K562 (cell line): ENCODE results near the gene SCGB1D1. TPM values are rescaled to one million over a fixed set of nuclear protein-coding genes. Genes with fewer than 3 reads are reported as not detected.

Experiments
- ATAC-seq: fragments of 200-7000 bp; cut with Tn5 transposase; 3 replicates; pipeline ENCODE4 v1.9.1; 2020; ENCODE audit warnings: moderate library complexity
- BruUV-seq: library from RNA; stranded (reverse); fragments of 400-500 nt; replicated peaks from 2 replicates; lab custom pipeline; 2021; lab: Mats Ljungman, UMichigan
- CTCF ChIA-PET: fragments of 300-600 bp; formaldehyde crosslinking; extraction: SDS; loops from one replicate; lab custom pipeline; 2021; ENCODE audit warnings: low intra/inter-chr PET ratio; lab: Yijun Ruan, JAX
- POLR2A ChIA-PET: fragments of 300-600, 350-650 bp; sonication (Branson Sonifier 250); formaldehyde crosslinking; extraction: SDS; loops from one replicate; lab custom pipeline; 2021; ENCODE audit warnings: antibody characterized with exemption, inconsistent platforms; lab: Yijun Ruan, JAX
- DNase-seq, 4 experiments: peaks; one replicate each; pipeline versions ENCODE4 v3.0.0 to v3.0.0-alpha.2; 2011 to 2018; ENCODE audit warnings: low spot score in 3 of 4, mixed read lengths in 3 of 4; ENCODE audit errors: extremely low read depth in 1 of 4
- FAIRE-seq: peaks from 2 replicates; lab custom pipeline; 2011; peaks lifted over from hg19 to GRCh38; lab: Jason Lieb, UNC
- H2AFZ ChIP-seq: 2 replicates; pipeline ENCODE4 v1.6.0; 2011; ENCODE audit warnings: low read depth, low read length, control low read depth, inconsistent platforms
- H3K27ac ChIP-seq: fragments of 200-600 bp; 3 replicates; pipeline ENCODE4 v1.8.0; 2011; ENCODE audit warnings: low read depth, mild to moderate bottlenecking, control low read depth, inconsistent platforms, low read length, moderate library complexity, mixed read lengths; ENCODE audit errors: extremely low read depth
- H3K27me3 ChIP-seq, 2 experiments: fragments of 300-600 bp in 1 of 2; 2 replicates in 1 of 2; 3 replicates in 1 of 2; pipeline versions ENCODE4 v1.6.0 to v1.8.0; 2011; ENCODE audit warnings: inconsistent platforms in 2 of 2, low read length in 2 of 2, mild to moderate bottlenecking in 1 of 2, mixed read lengths in 1 of 2, moderate library complexity in 1 of 2; ENCODE audit not compliant: control insufficient read depth in 2 of 2, insufficient read depth in 2 of 2
- H3K36me3 ChIP-seq: fragments of 300-600 bp; 3 replicates; pipeline ENCODE4 v1.8.0; 2011; ENCODE audit warnings: mild to moderate bottlenecking, low read length, inconsistent platforms; ENCODE audit not compliant: control insufficient read depth, insufficient read depth
- H3K4me1 ChIP-seq, 2 experiments: fragments of 200-600 bp in 1 of 2; replicated peaks in 1 of 2; 2 replicates in 1 of 2; 3 replicates in 1 of 2; pipeline versions ENCODE4 v1.5.1 to v1.8.0; 2011; ENCODE audit warnings: inconsistent platforms in 2 of 2, low read length in 2 of 2, mild to moderate bottlenecking in 1 of 2, mixed read lengths in 1 of 2, moderate library complexity in 1 of 2; ENCODE audit not compliant: control insufficient read depth in 2 of 2, insufficient read depth in 2 of 2
- H3K4me2 ChIP-seq: 2 replicates; pipeline ENCODE4 v1.6.1; 2011; ENCODE audit warnings: low read length, control low read depth, inconsistent platforms, mixed read lengths; ENCODE audit not compliant: insufficient read depth
- H3K4me3 ChIP-seq: fragments of 200-600 bp; sonication (generic), shearing (Covaris generic); 2 replicates; pipeline ENCODE4 v1.5.1; 2016; ENCODE audit warnings: control low read depth, inconsistent platforms
- H3K79me2 ChIP-seq: fragments of 200-600 bp; 3 replicates; pipeline ENCODE4 v1.8.0; 2011; ENCODE audit warnings: low read length, inconsistent platforms; ENCODE audit not compliant: control insufficient read depth, insufficient read depth
- H3K9ac ChIP-seq, 2 experiments: 2 replicates each; pipeline versions ENCODE4 v1.6.0 to v1.6.1; 2011; ENCODE audit warnings: low read depth in 2 of 2, low read length in 2 of 2, control low read depth in 1 of 2, inconsistent platforms in 1 of 2, mild to moderate bottlenecking in 1 of 2, mixed read lengths in 1 of 2; ENCODE audit not compliant: insufficient read depth in 1 of 2
- H3K9me1 ChIP-seq: one replicate; pipeline ENCODE4 v1.6.0; 2011; ENCODE audit warnings: inconsistent platforms, mild to moderate bottlenecking, low read length, moderate library complexity; ENCODE audit not compliant: control insufficient read depth, insufficient read depth
- H3K9me3 ChIP-seq: replicated peaks from 2 replicates; pipeline ENCODE4 v1.5.1; 2011; ENCODE audit warnings: low read depth, low read length, inconsistent platforms; ENCODE audit not compliant: control insufficient read depth, insufficient read depth
- H4K20me1 ChIP-seq: replicated peaks from 2 replicates; pipeline ENCODE4 v1.6.1; 2011; ENCODE audit warnings: low read length, inconsistent platforms, mixed read lengths; ENCODE audit not compliant: control insufficient read depth, insufficient read depth
- ATF1 ChIP-seq, 2 experiments: fragments of 450-650 bp in 1 of 2; IDR thresholded peaks; 2 replicates each; pipeline ENCODE4 v1.6.1; 2016; ENCODE audit warnings: missing compliant biosample characterization in 1 of 2, missing genetic modification characterization in 1 of 2
- CCAR2 ChIP-seq: fragments of 200-400 bp; formaldehyde crosslinking; IDR thresholded peaks from 2 replicates; pipeline ENCODE4 v1.6.1; 2017; ENCODE audit warnings: mild to moderate bottlenecking, low read depth, low read length
- ETV5 ChIP-seq: sonication (generic); formaldehyde crosslinking; IDR thresholded peaks from 2 replicates; pipeline ENCODE4 v1.4.0; 2020; ENCODE audit warnings: low read depth, mild to moderate bottlenecking, missing genetic modification reagents
- KAT7 ChIP-seq: sonication (generic); formaldehyde crosslinking; IDR thresholded peaks from 2 replicates; pipeline ENCODE4 v1.8.0; 2022; ENCODE audit warnings: missing genetic modification reagents, mild to moderate bottlenecking, borderline replicate concordance
- LEF1 ChIP-seq: fragments of 450-650 bp; IDR thresholded peaks from 2 replicates; pipeline ENCODE4 v1.6.1; 2016; ENCODE audit warnings: mild to moderate bottlenecking
- PHF8 ChIP-seq: fragments of 200-600 bp; sonication (generic); IDR thresholded peaks from 2 replicates; pipeline ENCODE4 v1.6.1; 2012; ENCODE audit warnings: mixed run types, mild to moderate bottlenecking, inconsistent platforms, low read length, moderate library complexity, borderline replicate concordance
- RBFOX2 ChIP-seq: fragments of 200-400 bp; formaldehyde crosslinking; IDR thresholded peaks from 2 replicates; pipeline ENCODE4 v1.6.1; 2017; ENCODE audit warnings: low read depth, mild to moderate bottlenecking, low read length, moderate library complexity
- SIN3B ChIP-seq: fragments of 450-650 bp; IDR thresholded peaks from 2 replicates; pipeline ENCODE4 v1.6.1; 2017; ENCODE audit warnings: low read depth, mild to moderate bottlenecking, moderate library complexity
- ZBTB40 ChIP-seq, 2 experiments: fragments of 450-650 bp in 1 of 2; sonication (generic) in 1 of 2; formaldehyde crosslinking in 1 of 2; IDR thresholded peaks; 2 replicates each; pipeline versions ENCODE4 v1.7.1 to v1.9.0; 2016 to 2022; ENCODE audit warnings: inconsistent platforms in 1 of 2, mild to moderate bottlenecking in 1 of 2, missing genetic modification reagents in 1 of 2
- ZNF282 ChIP-seq: sonication (generic); formaldehyde crosslinking; IDR thresholded peaks from 2 replicates; pipeline ENCODE4 v1.8.1; 2023; ENCODE audit warnings: missing genetic modification reagents
- ZSCAN32 ChIP-seq: fragments of 450-650 bp; formaldehyde crosslinking; IDR thresholded peaks from 2 replicates; pipeline ENCODE4 v1.4.0; 2020; ENCODE audit warnings: mild to moderate bottlenecking, moderate library complexity
- WGBS: fragments of 100-300 bp; shearing (Covaris generic); methylation state at CpG from one replicate; pipeline ENCODE4 v1.1.6; 2016; ENCODE audit warnings: low coverage, mixed read lengths; ENCODE audit not compliant: insufficient coverage; ENCODE audit errors: missing lambda C conversion rate; 5-methylcytosine and 5-hydroxymethylcytosine counted together
- in situ Hi-C: fragments of 300-500 bp; cut with MboI; formaldehyde crosslinking; loops from 4 replicates; pipeline ENCODE4 v1.15.0; 2018; ENCODE audit warnings: inconsistent platforms, mixed read lengths
- intact Hi-C: fragments of 100-400 bp; cut with micrococcal nuclease; formaldehyde crosslinking; loops from 2 replicates; pipeline ENCODE4 v1.14.2; 2022
- polyA plus RNA-seq, 8 experiments: library from polyadenylated mRNA; depleted of rRNA in 4 of 8; stranded (reverse) in 5 of 8; unstranded in 3 of 8; fragments of >200 nt; fragmentation: Nextera tagmentation in 2 of 8; fragmentation: Illumina TruSeq in 1 of 8; extraction: Ambion mirVana in 2 of 8; extraction: Trizol in 1 of 8; gene quantifications; 2 replicates each; pipeline versions ENCODE4 v1.2.1 to v1.2.3, GENCODE V29; 2011 to 2014; ENCODE audit warnings: inconsistent platforms in 1 of 8, missing spikeins in 1 of 8
- total RNA-seq, 7 experiments: library from RNA; depleted of rRNA in 6 of 7; stranded (reverse); fragments of >200 nt in 6 of 7; fragmentation: Illumina TruSeq in 2 of 7; extraction: Trizol in 2 of 7; gene quantifications; 2 replicates each; pipeline versions ENCODE4 v1.2.1 to v1.2.3, GENCODE V29; 2011 to 2021; ENCODE audit warnings: low replicate concordance in 1 of 7

The SCGB1D1 gene
- total and polyA plus RNA-seq, 9 of the 15 experiments (the other 6 are each of a cell fraction or from before 2014, with no cell fraction given) = not detected

GRCh38 chr11:62242021-62242420 lies 52.0 kb downstream of the SCGB1D1 start, which contains the start of gene SCGB1D2:
Gene SCGB1D2 (plus strand): TSS chr11:62242239. CDS start chr11:62242308, 69 bp downstream.
- CTCF ChIA-PET = no interaction called here
- Histone ChIP-seq H4K20me1 (no peaks in the 10 kb centered on the region), H3K4me3 (no peak within 1 kb of the TSS), H3K27me3 (peaks cover 0 to 21% of the 10 kb centered on the region in 2 experiments; a peak in 3 of 5 replicates), H3K9me3 (no peaks in the 10 kb centered on the region), H3K36me3 (no peaks in the 10 kb centered on the region), H2AFZ (no peak within 1 kb of the TSS), H3K79me2 (no peaks in the 10 kb centered on the region), H3K9me1 (no peaks in the 10 kb centered on the region), H3K4me2 (no peak within 1 kb of the TSS), H3K9ac (no peak within 1 kb of the TSS), H3K27ac (no peak within 1 kb of the TSS), H3K4me1 (no peaks in the 10 kb centered on the region)
- no TSS peak for BruUV-seq
- FAIRE-seq = no peak
- POLR2A ChIA-PET = interaction anchor here (0.6 to 1.1 kb wide), 4 partner anchors 18 to 65 kb away, joined by 3 to 5 read pairs (median 4); no protein-coding TSS in a partner anchor
- TF ChIP-seq ZNF282 (no peak), ETV5 (CRISPR knock-in tag) (no peak), ZSCAN32 (CRISPR knock-in tag) (no peak), PHF8 (no peak), LEF1 (no peak), ATF1 (CRISPR knock-in tag; IDR thresholded peaks at IDR 0.05) (no peak), ATF1 (tag; IDR thresholded peaks at IDR 0.05) (no peak), CCAR2 (no peak), ZBTB40 (IDR thresholded peaks at IDR 0.05) (no peak), ZBTB40 (CRISPR knock-in tag; IDR thresholded peaks at IDR 0.05) (no peak), KAT7 (CRISPR knock-in tag) (no peak), RBFOX2 (no peak), SIN3B (no peak)
- intact Hi-C loops = no loop called here
- WGBS = 0% methylated on average over 3 of the region's 3 CpGs
- in situ Hi-C loops = no loop called here
- ATAC-seq = no peak
- DNase-seq = no peak
